ENCODE results near the gene TYMS.

TYMS gene

GRCh38 chr18:712401-713134 lies 55.1 kb downstream of the TYMS start, which contains the start of gene ENOSF1:
Gene ENOSF1 (minus strand): TSS chr18:712630. CDS start chr18:712587, 43 bp downstream.
- Histone ChIP-seq H3K9me3 (ENCODE audit: insufficient read depth, low read length) (no peaks in the 10 kb centered on the region), H4K20me1 (ENCODE audit: insufficient read depth, low read length) (peaks cover 20% of the 10 kb centered on the region), H3K4me1 (ENCODE audit: low read length) (peaks cover 5% of the 10 kb centered on the region), H3K79me2 (ENCODE audit: low read length) (peaks cover 41% of the 10 kb centered on the region), H3K4me3 (ENCODE audit: low read length) (peak within 1 kb of the TSS; percentile 90), H3K27me3 (ENCODE audit: low read depth, low read length) (no peaks in the 10 kb centered on the region), H3K4me2 (ENCODE audit: low read length) (peak within 1 kb of the TSS; percentile 99), H2AFZ (ENCODE audit: low read depth, low read length) (peak within 1 kb of the TSS; percentile 88), H3K9ac (ENCODE audit: low read length) (peak within 1 kb of the TSS; percentile 96), H3K36me3 (replicated peaks; ENCODE audit: low read depth, low read length) (peaks cover 9% of the 10 kb centered on the region), H3K27ac (ENCODE audit: low read length) (peak within 1 kb of the TSS; percentile 64)
- TF ChIP-seq EZH2phosphoT487 (IDR thresholded peaks at IDR 0.05; ENCODE audit: low read depth) (no peak), CTCF (IDR thresholded peaks at IDR 0.05; ENCODE audit: low read depth, low read length) (peak; percentile 61)

GRCh38 chr18:713135-713490 lies 55.7 kb downstream of the TYMS start:
- H3K4me1 ChIP-seq (ENCODE audit: low read length): peaks cover 5% of the 10 kb centered on the region
- H3K4me2 ChIP-seq (ENCODE audit: low read length): peak overlapping the region; percentile 56
- H3K9me3 ChIP-seq (ENCODE audit: insufficient read depth, low read length): no peaks in the 10 kb centered on the region
- peaks cover 39% of the 10 kb centered on the region for H3K79me2 ChIP-seq (ENCODE audit: low read length)
- no peak overlapping the region for H3K27ac ChIP-seq (ENCODE audit: low read length)
- H3K4me3 ChIP-seq (ENCODE audit: low read length): peak overlapping the region; percentile 90
- peak overlapping the region; percentile 88 for H2AFZ ChIP-seq (ENCODE audit: low read depth, low read length)
- peaks cover 9% of the 10 kb centered on the region for H3K36me3 ChIP-seq (replicated peaks; ENCODE audit: low read depth, low read length)
- H3K9ac ChIP-seq (ENCODE audit: low read length): no peak overlapping the region; the same call in 1 of the 2 replicates
- H4K20me1 ChIP-seq (ENCODE audit: insufficient read depth, low read length): peaks cover 20% of the 10 kb centered on the region
- H3K27me3 ChIP-seq (ENCODE audit: low read depth, low read length): no peaks in the 10 kb centered on the region
- no peak for TF ChIP-seq EZH2phosphoT487 (IDR thresholded peaks at IDR 0.05; ENCODE audit: low read depth)
- no peak for TF ChIP-seq CTCF (IDR thresholded peaks at IDR 0.05; ENCODE audit: low read depth, low read length)

- no peak overlapping the region for H3K27ac ChIP-seq (ENCODE audit: low read length)
- peaks cover 2% of the 10 kb centered on the region for H3K4me1 ChIP-seq (ENCODE audit: low read length)
- no peak overlapping the region for H3K9ac ChIP-seq (ENCODE audit: low read length)
These were observed 58.2 kb downstream of the TYMS start for GRCh38 chr18:715626-716025.

More at GRCh38 chr18:715626-716025, 58.2 kb downstream of the TYMS start:
- TF ChIP-seq EZH2phosphoT487 (IDR thresholded peaks at IDR 0.05; ENCODE audit: low read depth) (no peak), CTCF (IDR thresholded peaks at IDR 0.05; ENCODE audit: low read depth, low read length) (no peak)
- Histone ChIP-seq H3K9me3 (ENCODE audit: insufficient read depth, low read length) (no peaks in the 10 kb centered on the region), H3K4me2 (ENCODE audit: low read length) (no peak overlapping the region), H3K4me3 (ENCODE audit: low read length) (no peak overlapping the region), H3K36me3 (replicated peaks; ENCODE audit: low read depth, low read length) (peaks cover 2% of the 10 kb centered on the region), H4K20me1 (ENCODE audit: insufficient read depth, low read length) (peaks cover 2% of the 10 kb centered on the region; the same call in 1 of the 2 replicates), H3K27me3 (ENCODE audit: low read depth, low read length) (no peaks in the 10 kb centered on the region), H2AFZ (ENCODE audit: low read depth, low read length) (no peak overlapping the region), H3K79me2 (ENCODE audit: low read length) (peaks cover 14% of the 10 kb centered on the region)

Data from OCI-LY3 (cell line).